Measurements from ENCODE around the gene MRPS23. TPM values are rescaled to one million over a fixed set of nuclear protein-coding genes. Genes with fewer than 3 reads are reported as not detected.

The MRPS23 gene
- polyA plus RNA-seq, 2 of the 4 experiments (the other 2 are of a cell fraction), result 110 to 153 TPM

DNA sequence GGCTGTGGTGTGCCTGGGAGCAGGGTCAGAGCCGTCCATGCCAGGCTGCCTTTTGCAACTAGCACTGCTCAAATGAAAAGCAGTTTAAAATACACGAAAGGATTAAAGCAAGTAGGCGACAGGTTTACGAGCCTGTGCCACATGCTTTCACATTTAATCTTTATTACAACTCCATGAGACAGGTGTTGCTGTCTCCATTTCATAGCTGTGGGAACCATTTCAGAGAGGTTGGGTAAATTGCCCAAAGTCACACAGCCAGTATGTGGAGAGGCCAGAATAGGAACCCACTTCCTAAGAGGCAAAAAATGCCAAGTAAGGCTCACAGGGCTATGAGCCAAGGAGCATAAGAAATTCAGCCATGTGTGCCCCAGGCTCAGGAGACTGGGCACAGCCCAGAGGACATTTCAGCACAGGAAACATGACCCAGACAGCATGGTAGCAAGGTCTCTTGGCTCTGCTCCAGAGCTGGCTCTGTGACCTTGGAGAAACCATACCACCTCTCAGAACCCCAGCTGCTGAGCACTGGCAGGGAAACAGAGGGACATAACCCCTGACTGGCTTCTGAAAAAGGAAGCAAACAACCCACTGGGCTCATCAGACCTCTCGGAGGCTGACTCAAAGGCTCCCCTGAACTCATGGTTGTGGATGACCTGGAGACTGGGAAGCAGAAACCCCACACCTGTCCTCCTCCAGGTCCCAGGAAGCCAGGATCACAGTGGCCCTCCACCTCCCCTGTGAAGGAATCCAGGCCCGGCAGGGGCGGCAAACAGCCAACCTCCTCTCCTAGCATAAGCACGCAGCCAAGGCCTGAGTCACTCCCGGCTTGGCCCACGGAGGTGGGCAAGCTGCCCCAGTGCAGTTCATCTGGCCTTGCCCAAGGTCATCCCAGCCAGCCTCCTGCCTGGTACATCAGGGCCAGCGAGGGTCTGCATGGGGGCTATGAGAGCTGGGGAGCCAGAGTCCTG lies 40.3 kb upstream of the MRPS23 start (continued):
- TF ChIP-seq HOXA7 (CRISPR knock-in tag; IDR thresholded peaks at IDR 0.05) (no peak), FOSL2 (IDR thresholded peaks at IDR 0.05) (peak; percentile 61), FOSL2 (CRISPR knock-in tag; IDR thresholded peaks at IDR 0.05) (peak; percentile 72), CHD4 (IDR thresholded peaks at IDR 0.05; ENCODE audit: borderline replicate concordance) (no peak), SREBF2 (IDR thresholded peaks at IDR 0.05) (no peak), HDAC2 (IDR thresholded peaks at IDR 0.05) (no peak), HOXB13 (CRISPR knock-in tag; IDR thresholded peaks at IDR 0.05; ENCODE audit: low read depth) (no peak), JUN (IDR thresholded peaks at IDR 0.05) (peak; percentile 49 to 79; a peak in 4 of 5 replicates), RFX5 (IDR thresholded peaks at IDR 0.05) (peak; percentile 15; the same call in 1 of the 2 replicates), ESRRA (IDR thresholded peaks at IDR 0.05; ENCODE audit: borderline replicate concordance, low read length) (peak; percentile 50; the same call in 1 of the 2 replicates), FOSB (CRISPR knock-in tag; IDR thresholded peaks at IDR 0.05) (no peak), CHD2 (IDR thresholded peaks at IDR 0.05; ENCODE audit: low read length, partially characterized antibody) (no peak), RNF2 (IDR thresholded peaks at IDR 0.05; ENCODE audit: borderline replicate concordance, low read depth) (no peak), MYC (IDR thresholded peaks at IDR 0.05; ENCODE audit: borderline replicate concordance, low read length) (no peak), ZC3H11A (IDR thresholded peaks at IDR 0.05) (no peak), PHF8 (IDR thresholded peaks at IDR 0.05; ENCODE audit: borderline replicate concordance, low read depth) (no peak), RARB (CRISPR knock-in tag; IDR thresholded peaks at IDR 0.05) (no peak), HOXB5 (CRISPR knock-in tag; IDR thresholded peaks at IDR 0.05) (0 out of 2 replicates have a peak, but pooled peaks have one; percentile 19), HEYL (CRISPR knock-in tag; IDR thresholded peaks at IDR 0.05) (no peak), CEBPB (IDR thresholded peaks at IDR 0.05) (no peak), POLR2A (IDR thresholded peaks at IDR 0.05; ENCODE audit: low read length) (no peak), JUNB (IDR thresholded peaks at IDR 0.05) (peak; percentile 28), ZFP36 (IDR thresholded peaks at IDR 0.05; ENCODE audit: borderline replicate concordance, partially characterized antibody) (peak; percentile 76), MAZ (IDR thresholded peaks at IDR 0.05; ENCODE audit: borderline replicate concordance, low read depth, low read length) (no peak), RCOR1 (IDR thresholded peaks at IDR 0.05; ENCODE audit: low read depth, low read length) (no peak), FOXS1 (CRISPR knock-in tag; IDR thresholded peaks at IDR 0.05) (no peak)
- TF ChIP-seq, protein P1, sequence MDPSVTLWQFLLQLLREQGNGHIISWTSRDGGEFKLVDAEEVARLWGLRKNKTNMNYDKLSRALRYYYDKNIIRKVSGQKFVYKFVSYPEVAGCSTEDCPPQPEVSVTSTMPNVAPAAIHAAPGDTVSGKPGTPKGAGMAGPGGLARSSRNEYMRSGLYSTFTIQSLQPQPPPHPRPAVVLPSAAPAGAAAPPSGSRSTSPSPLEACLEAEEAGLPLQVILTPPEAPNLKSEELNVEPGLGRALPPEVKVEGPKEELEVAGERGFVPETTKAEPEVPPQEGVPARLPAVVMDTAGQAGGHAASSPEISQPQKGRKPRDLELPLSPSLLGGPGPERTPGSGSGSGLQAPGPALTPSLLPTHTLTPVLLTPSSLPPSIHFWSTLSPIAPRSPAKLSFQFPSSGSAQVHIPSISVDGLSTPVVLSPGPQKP (IDR thresholded peaks at IDR 0.05; ENCODE audit: low read depth, low read length), result no peak
- TF ChIP-seq, protein P2, sequence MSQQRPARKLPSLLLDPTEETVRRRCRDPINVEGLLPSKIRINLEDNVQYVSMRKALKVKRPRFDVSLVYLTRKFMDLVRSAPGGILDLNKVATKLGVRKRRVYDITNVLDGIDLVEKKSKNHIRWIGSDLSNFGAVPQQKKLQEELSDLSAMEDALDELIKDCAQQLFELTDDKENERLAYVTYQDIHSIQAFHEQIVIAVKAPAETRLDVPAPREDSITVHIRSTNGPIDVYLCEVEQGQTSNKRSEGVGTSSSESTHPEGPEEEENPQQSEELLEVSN (IDR thresholded peaks at IDR 0.05; ENCODE audit: borderline replicate concordance, low read depth), result peak; percentile 64
- TF ChIP-seq, protein P3, sequence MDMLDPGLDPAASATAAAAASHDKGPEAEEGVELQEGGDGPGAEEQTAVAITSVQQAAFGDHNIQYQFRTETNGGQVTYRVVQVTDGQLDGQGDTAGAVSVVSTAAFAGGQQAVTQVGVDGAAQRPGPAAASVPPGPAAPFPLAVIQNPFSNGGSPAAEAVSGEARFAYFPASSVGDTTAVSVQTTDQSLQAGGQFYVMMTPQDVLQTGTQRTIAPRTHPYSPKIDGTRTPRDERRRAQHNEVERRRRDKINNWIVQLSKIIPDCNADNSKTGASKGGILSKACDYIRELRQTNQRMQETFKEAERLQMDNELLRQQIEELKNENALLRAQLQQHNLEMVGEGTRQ (IDR thresholded peaks at IDR 0.05), result no peak

Data from A549 (cell line).